Tibial nerve (tissue), 4 donors: ENCODE data around the gene ABCG5.

ENCODE experiments used
- EP300 ChIP-seq, 2 donors: sonication (generic); formaldehyde crosslinking; IDR thresholded peaks; one replicate each; pipeline ENCODE4 v1.6.1; 2017; ENCODE audit warnings: antibody characterized with exemption in 2 of 2, mild to moderate bottlenecking in 1 of 2
- TF ChIP-seq, protein P1 (sequence below), 5 experiments: fragments of 200-600 bp in 3 of 5; fragments of 450-650 bp in 2 of 5; sonication (generic) in 3 of 5; IDR thresholded peaks; one replicate each; pipeline ENCODE4 v1.5.1; 2016 to 2019; ENCODE audit warnings: antibody characterized with exemption in 5 of 5, mild to moderate bottlenecking in 3 of 5, moderate library complexity in 2 of 5

DNA sequence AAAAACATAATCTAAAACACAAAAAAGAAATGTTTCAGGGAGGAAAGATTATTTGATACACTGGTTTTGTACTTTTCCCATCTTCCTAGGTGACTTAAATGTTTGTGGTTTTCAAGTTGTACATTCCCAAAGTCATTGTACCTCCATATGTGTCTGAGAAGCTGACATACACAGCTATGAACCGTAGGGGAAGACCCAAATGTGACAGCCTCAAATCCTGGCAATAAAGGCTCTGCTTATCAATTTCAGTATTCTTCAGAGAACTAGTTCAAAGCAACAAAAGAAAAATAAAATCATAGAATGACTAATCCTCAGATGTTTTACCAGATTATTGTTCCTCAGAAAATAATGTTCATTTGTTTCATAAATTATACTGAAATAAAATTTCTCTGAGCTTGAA lies 62.3 kb downstream of the ABCG5 start:
- TF ChIP-seq, protein P1, sequence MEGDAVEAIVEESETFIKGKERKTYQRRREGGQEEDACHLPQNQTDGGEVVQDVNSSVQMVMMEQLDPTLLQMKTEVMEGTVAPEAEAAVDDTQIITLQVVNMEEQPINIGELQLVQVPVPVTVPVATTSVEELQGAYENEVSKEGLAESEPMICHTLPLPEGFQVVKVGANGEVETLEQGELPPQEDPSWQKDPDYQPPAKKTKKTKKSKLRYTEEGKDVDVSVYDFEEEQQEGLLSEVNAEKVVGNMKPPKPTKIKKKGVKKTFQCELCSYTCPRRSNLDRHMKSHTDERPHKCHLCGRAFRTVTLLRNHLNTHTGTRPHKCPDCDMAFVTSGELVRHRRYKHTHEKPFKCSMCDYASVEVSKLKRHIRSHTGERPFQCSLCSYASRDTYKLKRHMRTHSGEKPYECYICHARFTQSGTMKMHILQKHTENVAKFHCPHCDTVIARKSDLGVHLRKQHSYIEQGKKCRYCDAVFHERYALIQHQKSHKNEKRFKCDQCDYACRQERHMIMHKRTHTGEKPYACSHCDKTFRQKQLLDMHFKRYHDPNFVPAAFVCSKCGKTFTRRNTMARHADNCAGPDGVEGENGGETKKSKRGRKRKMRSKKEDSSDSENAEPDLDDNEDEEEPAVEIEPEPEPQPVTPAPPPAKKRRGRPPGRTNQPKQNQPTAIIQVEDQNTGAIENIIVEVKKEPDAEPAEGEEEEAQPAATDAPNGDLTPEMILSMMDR (IDR thresholded peaks at IDR 0.05) = no peak
- no peak for TF ChIP-seq EP300 (IDR thresholded peaks at IDR 0.05)
